Measurements from ENCODE around the gene ARMC9. TPM values are rescaled to one million over a fixed set of nuclear protein-coding genes. Genes with fewer than 3 reads are reported as not detected.

The ARMC9 gene
- total and polyA plus RNA-seq, 2 of the 13 experiments (the other 11 are each of a cell fraction or from before 2014, with no cell fraction given) = 9.1 to 12.8 TPM

DNA sequence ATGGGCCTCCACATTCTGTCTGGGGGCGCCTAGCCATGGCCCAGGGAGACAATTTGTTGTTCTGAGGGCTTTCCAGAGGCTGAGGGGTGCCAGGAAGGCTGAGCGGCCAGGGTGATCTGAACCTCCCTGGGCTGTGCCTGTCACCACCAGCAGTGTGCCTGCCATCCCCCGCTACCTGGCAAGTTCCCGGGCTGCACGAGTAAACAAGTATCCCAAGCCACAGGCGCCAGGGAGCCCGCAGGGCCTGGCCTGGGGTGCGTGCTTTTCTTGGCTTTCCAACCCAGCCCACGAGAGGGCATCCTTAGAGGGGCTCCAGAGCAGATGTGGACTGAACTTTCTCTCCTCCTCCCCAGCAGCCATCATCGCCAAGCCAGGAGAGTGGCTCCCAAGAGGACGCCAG lies 162.0 kb downstream of the ARMC9 start:
- ATAC-seq (no peak), FAIRE-seq (no peak), DNase-seq (ENCODE audit: low spot score) (no peak)
- BruUV-seq (replicated peaks) = no TSS peak
- H3K79me2 ChIP-seq (ENCODE audit: insufficient read depth, low read length) = no peaks in the 10 kb centered on the region
- H3K4me3 ChIP-seq (replicated peaks in 1 of 3; ENCODE audit: insufficient read depth in 1 of 3, low read depth in 2 of 3, low read length in 3 of 3) = no peak overlapping the region
- ChIA-PET POLR2A (no interaction called here), CTCF (ENCODE audit: low intra/inter-chr PET ratio, low total read pairs) (no interaction called here)
- H2AFZ ChIP-seq (ENCODE audit: low read length) = no peak overlapping the region
- H3K27me3 ChIP-seq (ENCODE audit: control insufficient read depth in 1 of 2, insufficient read depth in 2 of 2, low read length in 2 of 2) = no peaks in the 10 kb centered on the region
- H3K36me3 ChIP-seq (replicated peaks in 1 of 2; ENCODE audit: control insufficient read depth in 1 of 2, insufficient read depth in 2 of 2, low read length in 2 of 2) = no peaks in the 10 kb centered on the region; a peak in 1 of 5 replicates
- no peaks in the 10 kb centered on the region for H4K20me1 ChIP-seq (ENCODE audit: insufficient read depth, low read length)
- WGBS (ENCODE audit: low lambda C conversion rate) = 63% methylated on average over 6 of the region's 11 CpGs
- no peaks in the 10 kb centered on the region for H3K9me3 ChIP-seq (ENCODE audit: low read length)
- H3K4me2 ChIP-seq (ENCODE audit: low read depth, low read length) = no peak overlapping the region
- intact Hi-C loops (cut with micrococcal nuclease; ENCODE audit: unreplicated experiment) (no loop called here), in situ Hi-C loops (cut with HindIII; ENCODE audit: extremely low pct_ligation_motif_present, low pct_unique_long_range_greater_than_20kb) (no loop called here)
- TF ChIP-seq ZBTB33 (CRISPR knock-in tag; IDR thresholded peaks at IDR 0.05) (0 out of 2 replicates have a peak, but pooled peaks have one; percentile 24), AKAP8 (CRISPR knock-in tag; IDR thresholded peaks at IDR 0.05) (no peak)
- peaks cover 9% of the 10 kb centered on the region for H3K4me1 ChIP-seq (ENCODE audit: insufficient read depth, low read length)
- H3K9ac ChIP-seq (ENCODE audit: insufficient read depth, low read depth, low read length) = no peak overlapping the region
- H3K27ac ChIP-seq (ENCODE audit: extremely low read length, insufficient read depth, low read length) = no peak overlapping the region

DNA sequence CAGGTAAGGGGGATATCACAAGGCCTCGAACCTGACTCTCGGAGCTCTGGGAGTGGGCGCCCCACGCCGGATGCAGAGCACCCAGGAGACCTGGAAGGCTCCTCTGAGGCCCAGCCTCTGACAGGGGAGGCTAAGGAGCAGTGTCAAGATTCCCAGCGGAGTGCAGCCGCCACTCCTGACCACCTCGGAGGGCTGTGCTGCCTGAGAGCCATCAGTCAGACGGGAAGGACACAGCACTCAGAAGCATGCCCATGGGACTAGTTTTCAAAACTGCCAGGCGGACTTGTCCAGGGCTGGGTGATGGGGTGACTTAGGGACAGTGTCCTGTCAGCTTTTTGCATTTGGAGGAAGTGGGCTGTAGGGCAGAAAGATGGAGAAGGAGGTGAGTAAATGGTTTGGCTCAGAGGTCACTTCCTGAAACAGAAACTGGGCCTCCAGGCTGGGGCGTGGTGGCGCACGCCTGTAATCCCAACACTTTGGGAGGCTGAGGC lies 162.5 kb downstream of the ARMC9 start:
- Histone ChIP-seq H3K4me1 (ENCODE audit: insufficient read depth, low read length) (peaks cover 14% of the 10 kb centered on the region), H3K9ac (ENCODE audit: insufficient read depth, low read depth, low read length) (no peak overlapping the region), H3K36me3 (replicated peaks in 1 of 2; ENCODE audit: control insufficient read depth in 1 of 2, insufficient read depth in 2 of 2, low read length in 2 of 2) (no peaks in the 10 kb centered on the region; a peak in 1 of 5 replicates), H3K4me3 (replicated peaks in 1 of 3; ENCODE audit: insufficient read depth in 1 of 3, low read depth in 2 of 3, low read length in 3 of 3) (no peak overlapping the region), H2AFZ (ENCODE audit: low read length) (no peak overlapping the region), H3K79me2 (ENCODE audit: insufficient read depth, low read length) (no peaks in the 10 kb centered on the region), H3K27me3 (ENCODE audit: control insufficient read depth in 1 of 2, insufficient read depth in 2 of 2, low read length in 2 of 2) (no peaks in the 10 kb centered on the region), H3K27ac (ENCODE audit: extremely low read length, insufficient read depth, low read length) (no peak overlapping the region), H3K9me3 (ENCODE audit: low read length) (no peaks in the 10 kb centered on the region), H4K20me1 (ENCODE audit: insufficient read depth, low read length) (no peaks in the 10 kb centered on the region), H3K4me2 (ENCODE audit: low read depth, low read length) (no peak overlapping the region)
- ChIA-PET CTCF (ENCODE audit: low intra/inter-chr PET ratio, low total read pairs) (no interaction called here), POLR2A (no interaction called here)
- no TSS peak for BruUV-seq (replicated peaks)
- intact Hi-C loops (cut with micrococcal nuclease; ENCODE audit: unreplicated experiment) = no loop called here
- WGBS (ENCODE audit: low lambda C conversion rate) = 97% methylated on average over 12 of the region's 13 CpGs
- in situ Hi-C loops (cut with HindIII; ENCODE audit: extremely low pct_ligation_motif_present, low pct_unique_long_range_greater_than_20kb) = no loop called here
- ATAC-seq (no peak), FAIRE-seq (no peak), DNase-seq (ENCODE audit: low spot score) (no peak)
- no peak for TF ChIP-seq STAT5B (CRISPR knock-in tag; IDR thresholded peaks at IDR 0.05)
- TF ChIP-seq ZBTB49 (CRISPR knock-in tag; IDR thresholded peaks at IDR 0.05; ENCODE audit: borderline replicate concordance) = no peak
- TF ChIP-seq, protein P1, sequence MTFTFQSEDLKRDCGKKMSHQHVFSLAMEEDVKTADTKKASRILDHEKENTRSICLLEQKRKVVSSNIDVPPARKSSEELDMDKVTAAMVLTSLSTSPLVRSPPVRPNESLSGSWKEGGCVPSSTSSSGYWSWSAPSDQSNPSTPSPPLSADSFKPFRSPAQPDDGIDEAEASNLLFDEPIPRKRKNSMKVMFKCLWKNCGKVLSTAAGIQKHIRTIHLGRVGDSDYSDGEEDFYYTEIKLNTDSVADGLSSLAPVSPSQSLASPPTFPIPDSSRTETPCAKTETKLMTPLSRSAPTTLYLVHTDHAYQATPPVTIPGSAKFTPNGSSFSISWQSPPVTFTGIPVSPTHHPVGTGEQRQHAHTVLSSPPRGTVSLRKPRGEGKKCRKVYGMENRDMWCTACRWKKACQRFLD (CRISPR knock-in tag; IDR thresholded peaks at IDR 0.05; ENCODE audit: borderline replicate concordance) = no peak

All from HepG2 (cell line).